Tibial artery (tissue), 4 donors: Measurements from ENCODE around the gene ABHD14A.

Experiments
- DNase-seq, 2 donors: peaks; one replicate each; pipeline ENCODE4 v3.0.0-alpha.2; 2019
- H3K27ac ChIP-seq, 2 donors: fragments of 200-600 bp; sonication (generic) in 1 of 2; 1 replicate in 1 of 2; 2 replicates in 1 of 2; pipeline ENCODE4 v1.5.1; 2018 to 2019; ENCODE audit warnings: mild to moderate bottlenecking in 1 of 2
- H3K27me3 ChIP-seq, 2 donors: fragments of 200-600 bp; sonication (generic) in 1 of 2; one replicate each; pipeline versions ENCODE4 v1.5.1 to v1.6.0; 2016 to 2019
- H3K36me3 ChIP-seq, 3 donors: fragments of 200-600 bp; sonication (generic) in 2 of 3; one replicate each; pipeline ENCODE4 v1.5.1; 2016 to 2019; ENCODE audit warnings: mild to moderate bottlenecking in 2 of 3
- H3K4me1 ChIP-seq, 4 donors: fragments of 200-600 bp; sonication (generic) in 2 of 4; 1 replicate in 3 of 4; 2 replicates in 1 of 4; pipeline ENCODE4 v1.5.1; 2016 to 2019
- H3K4me3 ChIP-seq, 2 donors: fragments of 200-600 bp; sonication (generic) in 1 of 2; 1 replicate in 1 of 2; 2 replicates in 1 of 2; pipeline ENCODE4 v1.5.1; 2018 to 2019; ENCODE audit warnings: mild to moderate bottlenecking in 2 of 2
- H3K9me3 ChIP-seq, 3 donors: fragments of 200-600 bp; sonication (generic) in 1 of 3; one replicate each; pipeline ENCODE4 v1.5.1; 2016 to 2019
- CTCF ChIP-seq, 2 experiments: fragments of 200-600 bp in 1 of 2; fragments of 450-650 bp in 1 of 2; IDR thresholded peaks; one replicate each; pipeline ENCODE4 v1.5.1; 2017 to 2019; ENCODE audit warnings: antibody characterized with exemption in 2 of 2, mild to moderate bottlenecking in 1 of 2, moderate library complexity in 1 of 2
- intact Hi-C: fragments of 100-400 bp; cut with DNase I; formaldehyde crosslinking; loops from one replicate; pipeline ENCODE4 v1.15.0; 2023; ENCODE audit warnings: low total_unique reads

Gene ABHD14A

GRCh38 chr3:51934991-51935885, 39.6 kb upstream of the ABHD14A start:
- H3K36me3 ChIP-seq: peaks cover 45 to 76% (median 61%) of the 10 kb centered on the region in 3 donors
- no peaks in the 10 kb centered on the region for H3K27me3 ChIP-seq
- DNase-seq: peak in 1 of 2 donors; percentile 57
- no peak overlapping the region for H3K27ac ChIP-seq
- H3K9me3 ChIP-seq: no peaks in the 10 kb centered on the region
- H3K4me1 ChIP-seq: peaks cover 0 to 6% (median 4%) of the 10 kb centered on the region in 4 donors
- no peak overlapping the region for H3K4me3 ChIP-seq
- no peak for TF ChIP-seq CTCF (IDR thresholded peaks at IDR 0.05)
- intact Hi-C loops: no loop called here

GRCh38 chr3:51935886-51936755, 38.7 kb upstream of the ABHD14A start:
- peaks cover 45 to 76% (median 61%) of the 10 kb centered on the region in 3 donors for H3K36me3 ChIP-seq
- peak in 1 of 2 donors; percentile 35 for DNase-seq

GRCh38 chr3:51937014-51937413, 37.9 kb upstream of the ABHD14A start:
- H3K27me3 ChIP-seq: no peaks in the 10 kb centered on the region
- H3K36me3 ChIP-seq: peaks cover 45 to 67% (median 61%) of the 10 kb centered on the region in 3 donors
- H3K4me1 ChIP-seq: peaks cover 0 to 19% (median 17%) of the 10 kb centered on the region in 4 donors
- H3K4me3 ChIP-seq: no peak overlapping the region
- H3K9me3 ChIP-seq: no peaks in the 10 kb centered on the region
- intact Hi-C loops: no loop called here
- no peak overlapping the region for H3K27ac ChIP-seq
- DNase-seq: peak in 1 of 2 donors; percentile 43
- TF ChIP-seq CTCF (IDR thresholded peaks at IDR 0.05): no peak

More at GRCh38 chr3:51935886-51936755, 38.7 kb upstream of the ABHD14A start:
- Histone ChIP-seq H3K9me3 (no peaks in the 10 kb centered on the region), H3K27me3 (no peaks in the 10 kb centered on the region), H3K4me1 (peaks cover 0 to 14% (median 13%) of the 10 kb centered on the region in 4 donors), H3K27ac (no peak overlapping the region), H3K4me3 (no peak overlapping the region)
- TF ChIP-seq CTCF (IDR thresholded peaks at IDR 0.05): no peak
- intact Hi-C loops: no loop called here

GRCh38 chr3:51937611-51938450, 37.0 kb upstream of the ABHD14A start:
- DNase-seq: peak in 1 of 2 donors; percentile 60
- Histone ChIP-seq H3K4me3 (no peak overlapping the region), H3K4me1 (peaks cover 0 to 26% (median 23%) of the 10 kb centered on the region in 4 donors), H3K27me3 (no peaks in the 10 kb centered on the region), H3K9me3 (no peaks in the 10 kb centered on the region), H3K27ac (no peak overlapping the region), H3K36me3 (peaks cover 45 to 59% (median 54%) of the 10 kb centered on the region in 3 donors)
- intact Hi-C loops: no loop called here
- no peak for TF ChIP-seq CTCF (IDR thresholded peaks at IDR 0.05)
